Neutrophil (primary cell): ENCODE data around the gene TNIK.
A peak's percentile ranks its signal among the peaks of the same experiment; 100 is the strongest.

Source experiments
- H3K27ac ChIP-seq: fragments of 200-600 bp; sonication (generic); 2 replicates; pipeline ENCODE4 v1.5.1; 2016; ENCODE audit warnings: mild to moderate bottlenecking, moderate library complexity
- H3K27me3 ChIP-seq: fragments of 200-600 bp; sonication (generic); 2 replicates; pipeline ENCODE4 v1.6.0; 2016; ENCODE audit warnings: mild to moderate bottlenecking
- H3K36me3 ChIP-seq: fragments of 200-600 bp; sonication (generic); 2 replicates; pipeline ENCODE4 v1.5.1; 2017
- H3K4me1 ChIP-seq, 2 experiments: fragments of 200-600 bp in 1 of 2; sonication (generic) in 1 of 2; 1 replicate in 1 of 2; 2 replicates in 1 of 2; pipeline versions ENCODE4 v1.5.1 to v1.6.1; 2013 to 2016; ENCODE audit warnings: low read depth in 1 of 2, low read length in 1 of 2, mild to moderate bottlenecking in 1 of 2, moderate library complexity in 1 of 2; ENCODE audit not compliant: control insufficient read depth in 1 of 2, insufficient read depth in 1 of 2
- H3K4me3 ChIP-seq, 2 experiments: fragments of 200-600 bp in 1 of 2; sonication (generic) in 1 of 2; 1 replicate in 1 of 2; 2 replicates in 1 of 2; pipeline ENCODE4 v1.5.1; 2013 to 2016; ENCODE audit warnings: low read depth in 1 of 2, low read length in 1 of 2, mild to moderate bottlenecking in 1 of 2, moderate library complexity in 1 of 2
- H3K9me3 ChIP-seq: fragments of 200-600 bp; sonication (generic); 2 replicates; pipeline ENCODE4 v1.5.1; 2016
- TF ChIP-seq, protein P1 (sequence below): fragments of 200-600 bp; sonication (generic); IDR thresholded peaks from 2 replicates; pipeline ENCODE4 v1.5.1; 2016; ENCODE audit warnings: antibody characterized with exemption

Gene TNIK

GRCh38 chr3:171458071-171458863 is 1.9 kb downstream of the TNIK start:
- H3K4me3 ChIP-seq: peak overlapping the region; percentile 82

GRCh38 chr3:171457607-171458061 is 2.6 kb downstream of the TNIK start:
- Histone ChIP-seq H3K4me1 (peaks cover 26 to 31% of the 10 kb centered on the region in 2 experiments), H3K4me3 (no peak overlapping the region), H3K9me3 (no peaks in the 10 kb centered on the region), H3K27me3 (peaks cover 66% of the 10 kb centered on the region), H3K27ac (no peak overlapping the region), H3K36me3 (no peaks in the 10 kb centered on the region)
- TF ChIP-seq, protein P1, sequence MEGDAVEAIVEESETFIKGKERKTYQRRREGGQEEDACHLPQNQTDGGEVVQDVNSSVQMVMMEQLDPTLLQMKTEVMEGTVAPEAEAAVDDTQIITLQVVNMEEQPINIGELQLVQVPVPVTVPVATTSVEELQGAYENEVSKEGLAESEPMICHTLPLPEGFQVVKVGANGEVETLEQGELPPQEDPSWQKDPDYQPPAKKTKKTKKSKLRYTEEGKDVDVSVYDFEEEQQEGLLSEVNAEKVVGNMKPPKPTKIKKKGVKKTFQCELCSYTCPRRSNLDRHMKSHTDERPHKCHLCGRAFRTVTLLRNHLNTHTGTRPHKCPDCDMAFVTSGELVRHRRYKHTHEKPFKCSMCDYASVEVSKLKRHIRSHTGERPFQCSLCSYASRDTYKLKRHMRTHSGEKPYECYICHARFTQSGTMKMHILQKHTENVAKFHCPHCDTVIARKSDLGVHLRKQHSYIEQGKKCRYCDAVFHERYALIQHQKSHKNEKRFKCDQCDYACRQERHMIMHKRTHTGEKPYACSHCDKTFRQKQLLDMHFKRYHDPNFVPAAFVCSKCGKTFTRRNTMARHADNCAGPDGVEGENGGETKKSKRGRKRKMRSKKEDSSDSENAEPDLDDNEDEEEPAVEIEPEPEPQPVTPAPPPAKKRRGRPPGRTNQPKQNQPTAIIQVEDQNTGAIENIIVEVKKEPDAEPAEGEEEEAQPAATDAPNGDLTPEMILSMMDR: no peak

More at GRCh38 chr3:171458071-171458863, 1.9 kb downstream of the TNIK start:
- TF ChIP-seq, protein P1: no peak
- Histone ChIP-seq H3K36me3 (no peaks in the 10 kb centered on the region), H3K27ac (no peak overlapping the region), H3K27me3 (peaks cover 73% of the 10 kb centered on the region), H3K4me1 (peaks cover 26 to 31% of the 10 kb centered on the region in 2 experiments), H3K9me3 (no peaks in the 10 kb centered on the region)

DNA sequence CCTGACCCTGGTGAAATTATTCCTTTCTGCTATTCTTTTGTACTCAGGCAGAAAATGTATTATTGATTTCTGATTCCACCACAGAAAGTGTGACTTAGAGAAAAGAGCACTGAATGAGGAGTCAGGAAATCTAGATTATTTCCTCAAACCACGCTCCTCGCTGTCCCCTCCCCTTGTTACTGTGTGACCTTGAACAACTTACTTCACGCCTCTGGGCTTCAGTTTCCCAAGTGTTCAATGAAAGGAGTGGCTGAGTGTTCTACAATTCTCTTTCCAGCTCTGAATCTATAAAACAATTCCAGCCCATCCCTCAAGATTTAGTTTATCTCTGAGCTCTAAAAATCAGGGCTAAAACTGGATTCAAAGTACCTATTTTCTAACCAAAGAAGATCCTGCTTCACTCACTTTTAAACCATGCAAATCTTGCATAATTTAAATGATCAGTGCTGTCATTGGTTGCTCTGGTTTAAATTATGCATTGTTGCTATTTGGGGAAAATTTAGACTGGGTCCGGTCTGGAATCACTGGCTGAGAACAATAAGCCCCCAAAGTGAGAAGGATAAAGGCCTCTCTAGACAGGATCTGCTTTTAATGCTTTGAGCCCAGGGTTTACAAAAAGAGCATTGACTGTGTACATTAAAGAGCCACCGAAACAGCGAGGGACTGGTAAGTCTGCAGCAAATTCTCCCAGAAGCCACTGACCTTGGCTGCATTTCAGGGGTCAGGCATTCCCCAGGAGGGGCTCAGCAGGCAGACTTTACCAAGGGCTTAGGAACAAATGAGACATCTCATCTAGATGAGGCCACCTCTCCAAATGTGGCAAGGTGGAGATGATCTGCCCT is 3.2 kb downstream of the TNIK start:
- no peaks in the 10 kb centered on the region for H3K9me3 ChIP-seq
- no peak overlapping the region for H3K4me3 ChIP-seq
- H3K4me1 ChIP-seq: peaks cover 26 to 31% of the 10 kb centered on the region in 2 experiments
- H3K27me3 ChIP-seq: peaks cover 60% of the 10 kb centered on the region
- no peak overlapping the region for H3K27ac ChIP-seq
- H3K36me3 ChIP-seq: no peaks in the 10 kb centered on the region
- TF ChIP-seq, protein P1: no peak

- Histone ChIP-seq H3K4me1 (peaks cover 21 to 23% of the 10 kb centered on the region in 2 experiments), H3K4me3 (no peak overlapping the region), H3K9me3 (no peaks in the 10 kb centered on the region), H3K36me3 (no peaks in the 10 kb centered on the region), H3K27me3 (peaks cover 49% of the 10 kb centered on the region), H3K27ac (no peak overlapping the region)
- TF ChIP-seq, protein P1: no peak
Observed at GRCh38 chr3:171455603-171456550, 4.3 kb downstream of the TNIK start.

DNA sequence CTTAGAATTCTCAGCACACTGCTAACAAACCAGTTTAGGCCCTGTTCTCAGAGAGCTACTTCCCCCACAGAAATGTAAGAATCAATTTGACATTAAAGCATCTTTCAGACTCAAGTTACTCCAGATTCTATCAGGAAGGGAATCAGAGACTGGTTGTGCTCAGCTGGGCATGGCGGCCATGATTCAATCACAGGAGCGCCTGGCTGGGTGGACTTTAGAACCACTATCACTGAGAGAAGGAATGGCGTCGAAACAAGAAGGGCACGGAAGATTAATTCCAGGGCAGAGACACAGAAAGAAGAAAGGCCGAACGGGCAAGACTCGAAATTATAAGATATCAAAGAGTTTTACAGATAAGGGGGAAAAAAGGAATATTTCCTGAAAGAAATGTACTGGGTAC is 6.2 kb downstream of the TNIK start:
- Histone ChIP-seq H3K4me3 (no peak overlapping the region), H3K27me3 (peaks cover 34% of the 10 kb centered on the region), H3K27ac (no peak overlapping the region), H3K4me1 (peaks cover 10 to 16% of the 10 kb centered on the region in 2 experiments), H3K9me3 (no peaks in the 10 kb centered on the region), H3K36me3 (no peaks in the 10 kb centered on the region)
- TF ChIP-seq, protein P1: no peak
